CD4-positive, alpha-beta T cell treated with Interleukin-10 for 1 hour (primary cell): ENCODE measurements around the gene LRRC8B.
"Not testable (repeated sequence)": the region's sequence is repeated elsewhere in the genome, so short reads cannot be mapped to it uniquely, and the experiment has no call there.

Source experiments
- DNase-seq: peaks from one replicate; pipeline ENCODE4 v3.0.0-alpha.2; 2020

LRRC8B gene

GRCh38 chr1:89525169-89525855 lies 683 bp downstream of the LRRC8B start:
- DNase-seq: peak; percentile 52

GRCh38 chr1:89527256-89527655 lies 2.6 kb downstream of the LRRC8B start:
- DNase-seq: no peak

DNA sequence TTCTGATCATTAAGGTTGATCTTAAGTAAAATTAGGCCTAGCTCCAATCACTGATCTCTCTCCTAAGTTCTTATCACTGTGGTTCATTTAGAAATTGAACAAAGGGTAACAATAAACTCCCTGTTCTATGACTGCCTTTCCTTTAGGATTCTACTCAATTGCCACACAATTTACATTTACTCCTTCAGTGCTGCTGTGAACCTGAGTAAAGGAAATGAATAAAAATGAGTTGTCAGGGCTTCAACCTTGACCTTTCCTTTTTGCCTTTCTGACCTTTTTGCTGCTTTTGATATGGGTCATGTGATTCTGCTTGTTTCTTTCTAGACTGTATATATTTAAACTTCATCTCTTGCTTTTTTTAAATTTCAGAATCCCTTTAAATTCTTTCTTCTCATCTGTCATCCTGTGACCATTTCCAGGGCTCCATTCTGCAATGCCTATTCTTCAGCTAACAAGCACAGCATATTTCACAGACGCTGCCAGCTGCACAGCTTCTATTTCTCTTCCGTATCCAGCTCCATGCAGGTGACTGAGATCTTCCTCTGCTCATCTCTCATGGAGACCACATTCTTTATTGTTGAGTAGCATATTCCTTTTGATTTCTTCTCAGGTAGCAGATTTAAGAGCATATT lies 3.2 kb downstream of the LRRC8B start:
- no peak for DNase-seq

DNA sequence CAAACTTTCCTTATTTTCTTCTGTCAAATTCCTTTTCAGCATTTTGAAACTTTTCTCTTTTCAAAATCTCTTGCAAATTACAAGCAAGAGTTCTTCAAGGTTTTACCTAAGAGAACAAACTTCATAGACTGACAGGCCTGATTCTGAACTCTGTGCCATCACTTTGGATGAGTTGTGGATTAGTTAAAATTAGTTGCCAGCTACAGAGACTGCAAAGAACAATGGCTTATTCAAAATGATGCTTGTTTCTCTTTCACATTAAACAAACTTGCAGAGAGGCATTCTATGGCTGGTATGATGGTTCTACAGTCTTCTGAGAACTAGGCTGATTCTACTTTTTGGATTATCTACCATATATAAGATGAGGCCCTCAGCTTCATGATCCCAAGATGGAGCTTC lies 3.8 kb downstream of the LRRC8B start:
- no peak for DNase-seq

- no peak for DNase-seq
These were observed 4.6 kb downstream of the LRRC8B start for GRCh38 chr1:89529196-89529595.

GRCh38 chr1:89530444-89531089 lies 5.9 kb downstream of the LRRC8B start:
- DNase-seq: no peak

DNA sequence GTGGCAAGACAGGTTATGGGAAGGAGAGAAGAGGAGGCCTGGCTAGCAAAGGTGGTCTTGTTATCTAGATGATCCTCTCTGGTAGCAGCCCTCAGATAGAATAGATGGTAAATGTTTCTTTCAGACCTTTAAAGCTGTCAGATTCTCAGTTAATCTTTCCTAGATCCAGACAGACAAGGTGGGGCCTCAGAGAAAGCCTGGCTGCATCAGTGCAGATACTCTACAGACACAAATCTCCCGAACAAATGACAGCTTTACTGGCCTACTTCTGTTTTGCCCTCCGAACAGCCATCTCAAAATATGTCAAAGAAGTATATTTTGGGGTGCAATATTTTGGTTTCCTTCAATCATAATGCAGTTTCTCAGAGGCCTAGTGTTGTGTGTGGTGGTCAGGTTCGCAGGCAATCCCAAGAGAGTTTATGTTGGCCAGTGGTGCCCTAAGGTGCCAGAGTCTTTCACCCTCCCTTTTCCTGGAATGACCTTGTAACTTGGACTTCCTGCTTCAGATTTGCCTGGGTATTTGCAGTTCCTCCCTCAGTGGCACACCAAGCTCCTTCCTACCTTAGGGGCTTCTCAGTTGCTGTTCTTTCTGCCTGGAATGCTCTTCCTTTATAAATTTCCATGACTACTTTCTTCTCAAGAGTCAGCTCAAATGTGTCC lies 7.0 kb downstream of the LRRC8B start:
- DNase-seq: no peak

DNA sequence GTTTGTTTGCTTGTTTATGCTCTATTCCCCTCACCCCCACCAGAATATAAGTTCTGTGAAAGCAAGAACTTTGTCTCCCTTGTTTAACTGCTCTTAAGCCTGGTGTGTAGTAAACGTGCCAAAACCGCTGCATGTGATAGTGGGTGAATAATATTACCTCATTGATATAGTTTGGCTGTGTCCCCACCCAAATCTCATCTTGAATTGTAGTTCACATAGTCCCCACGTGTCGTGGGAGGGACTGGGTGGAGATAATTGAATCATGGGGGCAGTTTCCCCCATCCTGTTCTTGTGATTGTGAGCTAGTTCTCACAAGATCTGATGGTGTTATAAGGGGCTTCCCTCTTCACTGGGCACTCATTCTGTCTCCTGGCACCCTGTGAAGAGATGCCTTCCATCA lies 7.6 kb downstream of the LRRC8B start:
- DNase-seq: no peak

- DNase-seq: no peak
These were observed 8.2 kb downstream of the LRRC8B start for GRCh38 chr1:89532866-89533265.

GRCh38 chr1:89535537-89535936 lies 10.9 kb downstream of the LRRC8B start:
- no peak for DNase-seq

DNA sequence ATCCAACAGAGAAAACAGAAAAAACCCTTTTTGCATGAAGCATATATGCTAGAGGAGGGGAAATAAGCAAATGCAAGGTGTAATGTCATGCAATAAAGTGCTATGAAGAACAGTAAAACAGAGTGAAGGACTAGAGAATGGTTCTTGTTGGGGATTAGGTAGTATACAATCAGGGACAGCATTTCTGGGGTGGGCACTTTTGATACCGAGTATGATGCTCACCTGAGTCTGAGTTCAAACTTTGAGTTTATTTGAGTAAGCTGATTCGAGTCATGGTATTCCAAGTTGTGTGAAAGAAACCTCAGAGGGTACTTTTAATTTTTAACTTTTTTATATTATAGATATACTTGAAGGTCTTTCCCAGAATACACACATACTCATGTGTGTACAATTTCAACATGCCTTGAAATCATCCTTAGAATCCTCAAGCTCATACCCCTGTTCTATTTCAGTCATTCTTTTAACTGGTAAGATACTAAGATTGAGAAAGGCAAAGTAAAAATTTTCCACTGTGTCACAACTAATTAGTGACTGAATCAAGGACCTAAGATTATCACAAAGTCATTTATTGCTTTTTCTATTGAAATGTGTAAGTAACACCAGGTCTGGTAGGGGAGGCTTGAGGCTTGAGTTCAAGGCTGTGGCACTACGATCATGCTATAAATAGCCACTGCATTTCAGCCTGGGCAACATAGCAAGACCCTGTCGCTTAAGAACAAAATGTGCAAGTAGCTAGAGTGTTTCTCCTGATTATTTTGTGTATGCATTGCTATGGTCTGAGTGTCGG lies 12.1 kb downstream of the LRRC8B start:
- no peak for DNase-seq

GRCh38 chr1:89538361-89538760 lies 13.7 kb downstream of the LRRC8B start:
- no peak for DNase-seq

- no peak for DNase-seq
These were observed 14.5 kb downstream of the LRRC8B start for GRCh38 chr1:89539128-89539527.

- no peak for DNase-seq
These were observed 15.9 kb downstream of the LRRC8B start for GRCh38 chr1:89540406-89540970.

- DNase-seq: no peak
These were observed 17.7 kb downstream of the LRRC8B start for GRCh38 chr1:89542345-89542744.

DNA sequence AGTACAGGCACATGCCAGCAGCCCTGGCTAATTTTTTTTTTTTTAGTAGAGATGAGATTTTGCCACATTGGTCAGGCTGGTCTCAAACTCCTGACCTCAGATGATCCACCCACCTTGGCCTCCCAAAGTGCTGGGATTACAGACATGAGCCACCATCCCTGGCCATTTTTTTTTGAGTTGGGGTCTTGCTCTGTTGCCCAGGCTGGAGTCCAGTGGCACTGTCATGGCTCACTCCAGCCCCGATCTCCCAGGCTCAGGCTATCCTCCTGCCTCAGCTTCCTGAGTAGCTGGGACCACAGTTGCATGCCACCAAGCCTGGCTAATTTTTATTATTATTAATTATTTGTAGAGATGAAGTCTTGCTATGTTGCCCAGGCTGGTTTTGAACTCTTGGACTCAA lies 19.0 kb downstream of the LRRC8B start:
- not testable (repeated sequence) for DNase-seq

GRCh38 chr1:89545264-89546038 lies 20.8 kb downstream of the LRRC8B start:
- DNase-seq: no peak

DNA sequence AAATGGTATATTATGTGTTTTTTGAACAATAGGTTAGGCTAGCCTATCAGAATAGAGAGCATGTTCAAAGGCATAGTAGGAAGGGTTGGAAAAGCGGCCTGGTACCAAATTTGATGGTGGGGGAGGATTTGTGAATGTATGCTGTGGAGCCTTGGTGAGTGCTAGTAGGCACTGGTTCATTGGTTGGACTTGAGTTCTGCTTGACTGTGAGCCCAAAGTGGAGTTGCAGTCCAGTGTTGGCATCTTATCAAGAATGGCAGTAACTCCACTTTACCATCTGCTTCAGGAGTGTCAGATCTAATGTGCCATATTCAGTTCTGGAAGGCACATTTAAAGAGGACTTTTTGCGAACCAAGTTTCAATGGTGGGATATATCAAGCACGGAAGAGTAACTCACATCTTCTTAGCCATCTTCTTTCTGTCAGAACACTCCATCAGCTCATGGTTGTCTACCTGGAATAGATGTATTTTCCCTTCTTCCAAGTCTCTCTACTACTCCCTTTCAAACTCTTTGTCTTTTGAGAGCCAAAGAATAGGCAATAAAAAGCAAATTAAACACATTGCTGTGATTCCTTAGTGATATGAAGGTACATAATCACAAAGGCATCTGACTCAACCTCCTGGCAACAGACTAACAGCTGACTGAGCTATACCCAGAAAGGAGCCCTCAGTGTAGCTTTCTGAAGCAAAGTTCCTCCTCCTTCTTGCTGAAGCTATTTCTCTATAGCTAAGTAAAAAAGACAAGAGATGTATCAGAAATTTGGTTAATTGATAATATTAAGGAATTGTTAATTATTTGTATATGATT lies 21.7 kb downstream of the LRRC8B start:
- no peak for DNase-seq

- no peak for DNase-seq
These were observed 22.4 kb downstream of the LRRC8B start for GRCh38 chr1:89546934-89547562.

DNA sequence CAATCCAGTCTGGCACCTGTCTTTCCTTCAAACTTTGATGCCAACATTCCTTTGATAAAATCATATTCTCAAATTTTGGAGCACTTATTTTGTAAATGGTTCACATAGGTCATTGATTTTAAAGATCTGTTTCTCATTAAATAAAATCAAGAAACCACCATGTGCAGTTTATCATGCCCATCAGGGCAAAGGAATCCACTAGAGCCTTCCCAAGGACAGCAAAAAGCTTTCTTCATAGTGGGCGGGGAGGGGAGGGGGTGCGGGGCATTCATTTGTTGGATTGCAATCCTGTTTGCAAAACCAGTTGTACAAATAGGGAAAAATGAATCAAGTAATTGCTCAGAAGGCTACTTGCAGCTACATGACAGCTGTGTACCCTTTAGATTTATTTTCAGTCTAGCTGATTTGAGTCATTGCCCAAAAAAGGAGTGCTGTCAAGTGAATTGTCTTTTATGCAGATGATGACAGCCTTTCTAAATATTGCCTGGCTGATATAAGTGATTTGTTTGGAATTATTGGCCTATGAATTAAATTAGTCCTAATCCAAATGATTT lies 23.0 kb downstream of the LRRC8B start:
- no peak for DNase-seq
